Retina (tissue), 1 donor: Measurements from ENCODE around the gene C9orf50.

ENCODE experiments used
- DNase-seq: peaks from one replicate; pipeline ENCODE4 v3.0.0-alpha.2; 2016

The C9orf50 gene

DNA sequence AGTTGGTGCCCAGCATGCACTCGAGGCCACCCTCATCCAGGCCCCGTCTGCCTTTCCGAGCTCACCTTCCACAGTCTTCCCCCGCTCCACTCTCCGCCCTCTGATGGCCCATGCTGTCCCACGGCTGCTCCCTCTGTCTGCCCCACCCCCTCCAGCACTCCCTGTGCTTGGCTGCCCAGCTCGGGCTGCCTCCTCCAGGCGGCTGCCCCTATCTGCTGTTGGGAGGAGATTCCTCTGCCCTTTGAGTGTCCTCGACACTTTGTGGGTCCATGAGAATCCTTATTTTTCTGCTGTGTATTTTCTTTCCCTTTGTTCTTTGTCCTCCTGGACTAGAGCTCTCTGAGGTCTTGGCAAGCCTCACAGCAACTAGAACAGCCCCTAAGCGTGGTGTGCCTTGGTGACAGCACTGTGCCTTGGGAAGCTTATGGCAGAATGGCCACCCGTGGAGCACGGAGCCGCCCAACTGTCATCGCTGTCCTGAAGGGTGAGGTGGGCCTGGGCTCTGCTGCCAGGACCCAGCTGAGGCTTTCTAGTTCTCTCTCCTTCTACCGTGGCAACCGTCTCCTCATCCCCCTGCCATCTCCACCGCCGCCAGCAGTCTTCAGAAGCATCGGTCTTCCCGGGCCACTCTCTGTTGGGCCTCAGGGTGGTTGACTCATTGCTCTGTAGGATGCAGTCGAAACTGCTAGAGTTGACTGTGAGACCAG, 10.2 kb upstream of the C9orf50 start:
- DNase-seq = no peak

DNA sequence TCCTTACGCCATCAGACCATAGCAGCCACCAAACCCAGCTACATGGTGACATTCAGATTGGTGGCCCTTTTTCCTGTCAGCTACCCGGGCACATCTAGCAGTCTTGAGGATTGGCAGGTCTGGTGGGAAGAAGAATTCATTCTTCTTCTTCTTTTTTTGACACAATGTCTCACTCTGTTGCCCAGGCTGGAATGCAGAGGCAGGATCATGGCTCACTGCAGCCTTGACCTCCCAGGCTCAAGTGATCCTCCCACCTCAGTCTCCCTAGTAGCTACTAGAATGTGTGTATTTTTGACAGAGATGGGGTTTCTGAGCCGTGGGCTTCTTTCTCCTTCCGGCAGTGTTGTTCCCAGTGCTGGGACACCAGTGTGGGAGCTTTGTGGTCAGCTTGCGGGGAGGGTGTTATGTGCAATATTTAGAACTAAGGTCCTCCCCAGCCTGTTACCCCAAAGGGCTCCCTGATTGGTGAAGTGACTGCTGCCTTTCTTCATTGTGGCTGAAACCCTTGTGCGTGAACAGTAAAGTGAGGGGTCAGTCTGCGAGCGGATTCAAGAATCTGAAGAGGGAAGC, 8.4 kb upstream of the C9orf50 start:
- no peak for DNase-seq

DNA sequence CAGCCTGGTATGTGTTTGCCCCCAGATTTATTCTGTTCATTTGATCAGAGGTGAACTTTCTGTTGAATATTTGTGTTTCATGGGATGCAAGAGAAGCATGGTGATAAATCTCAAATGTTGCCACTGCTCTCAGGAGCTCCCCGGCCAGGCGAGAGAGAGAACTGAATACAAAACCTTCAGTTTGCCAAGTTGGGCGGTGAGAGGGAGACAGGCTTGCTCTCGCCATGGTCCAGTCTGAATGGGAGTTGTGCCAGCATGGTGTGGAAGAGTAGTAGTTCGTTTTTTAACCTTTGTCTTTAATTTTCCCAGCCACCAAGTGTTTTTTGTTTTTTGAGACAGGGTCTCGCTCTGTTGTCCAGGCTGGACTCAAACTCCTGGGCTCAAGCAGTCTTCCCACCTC, 7.8 kb upstream of the C9orf50 start:
- DNase-seq = no peak

DNA sequence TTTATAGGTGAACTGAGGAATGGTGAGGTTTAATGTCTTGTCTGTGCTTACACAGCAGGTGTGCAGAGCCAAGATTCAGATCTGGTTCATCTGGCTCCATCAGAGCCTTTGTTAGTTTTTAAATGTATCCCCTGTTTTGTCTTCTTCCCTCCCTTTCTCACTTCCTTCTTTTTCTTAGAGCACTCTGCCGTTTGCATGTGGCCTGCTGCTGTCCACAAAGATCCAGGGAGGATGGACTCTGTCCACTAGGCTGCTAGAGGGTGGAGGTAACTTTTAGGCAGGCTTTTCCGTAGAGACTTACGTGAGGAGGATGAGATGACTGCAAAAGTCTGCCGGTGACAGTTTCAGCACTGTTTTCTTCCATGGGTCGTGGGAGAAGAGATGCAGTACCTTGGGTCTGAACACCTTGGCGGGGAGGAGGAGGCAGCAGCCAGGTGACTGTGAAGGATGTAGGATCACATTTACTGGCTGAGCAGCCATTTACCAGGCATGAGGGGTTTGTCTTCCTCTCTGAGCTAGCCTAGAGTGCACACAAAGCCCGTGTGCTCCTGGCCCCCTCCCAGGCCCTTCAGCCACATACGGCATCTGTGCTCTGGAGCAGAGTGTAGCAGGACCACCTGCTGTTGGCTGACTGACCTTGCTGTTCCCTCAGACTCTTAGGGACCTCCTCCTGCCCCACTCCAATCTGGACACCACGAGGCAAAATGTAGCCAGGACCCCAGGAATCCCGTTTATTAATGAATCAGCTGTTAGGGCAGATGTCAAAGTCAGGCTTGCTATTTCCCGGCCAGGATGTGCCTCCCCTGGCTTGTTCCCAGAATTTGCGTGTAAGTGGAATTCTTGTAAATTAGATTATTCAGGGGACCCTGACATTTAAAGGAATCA, 6.9 kb upstream of the C9orf50 start:
- DNase-seq = no peak

DNA sequence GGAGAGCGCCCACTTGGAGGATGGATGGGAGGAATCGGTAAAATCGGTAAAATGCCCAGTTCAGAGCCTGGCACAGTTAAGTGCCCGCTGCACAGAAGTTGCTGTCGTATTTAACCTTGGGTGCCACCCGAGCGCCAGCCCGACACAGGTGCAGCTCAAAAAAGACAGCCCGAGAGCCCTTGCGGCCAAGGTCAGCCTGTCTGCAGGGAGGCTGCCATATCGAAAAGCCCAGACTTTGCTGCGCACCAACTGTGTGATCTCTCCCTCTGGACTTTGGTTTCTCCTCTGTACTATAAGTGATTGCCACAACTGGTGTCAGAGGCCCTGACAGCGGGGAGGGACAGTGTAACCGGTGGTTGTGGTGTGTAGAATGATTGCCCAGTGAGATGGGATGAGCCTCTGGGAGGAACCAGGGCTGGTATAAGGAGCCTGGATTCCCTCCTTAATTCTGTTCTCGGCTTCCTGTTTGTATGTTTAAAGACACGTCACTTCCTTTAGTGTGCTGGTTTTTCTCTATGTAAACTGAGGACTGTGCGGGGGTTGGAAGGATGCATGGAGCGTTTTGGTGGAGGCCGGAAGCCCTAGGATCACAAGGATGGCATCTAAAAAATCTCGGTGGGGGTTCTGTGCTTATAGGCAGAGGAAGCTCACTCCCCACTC, 5.9 kb upstream of the C9orf50 start:
- DNase-seq = no peak

DNA sequence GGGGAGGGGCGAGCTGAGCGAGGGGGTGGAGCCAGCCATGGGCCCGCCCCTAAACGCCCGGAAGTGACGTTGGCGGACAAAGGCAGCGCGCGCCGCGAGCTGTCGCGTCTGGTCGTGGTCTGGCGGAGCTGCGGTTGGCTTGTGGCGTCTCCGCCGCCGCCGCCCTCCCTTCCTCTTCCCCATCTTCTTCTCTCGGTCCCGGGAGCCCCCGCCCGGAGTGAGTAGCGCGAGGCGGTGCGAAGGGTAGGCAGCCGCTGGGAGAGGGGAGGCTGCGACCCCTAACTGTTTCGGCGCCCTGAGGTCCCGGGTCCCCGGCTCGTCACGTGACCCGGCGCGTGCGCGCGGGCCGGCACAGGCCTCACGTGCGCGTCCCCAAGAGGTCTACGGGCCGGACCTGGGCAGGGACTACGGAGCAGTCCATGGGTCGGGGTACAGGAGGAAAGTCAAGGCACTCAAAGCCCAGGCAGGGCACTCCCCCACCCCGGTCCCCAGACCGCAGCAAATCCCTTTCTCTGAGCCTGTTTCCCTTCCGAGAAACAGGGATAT, 5.3 kb upstream of the C9orf50 start, which contains the start of gene NTMT1:
NTMT1 (plus strand) TSS at position 85 of the 546 bp plus-strand sequence. CDS start 6,541 bp downstream, outside the sequence.
- DNase-seq = peak; percentile 98

DNA sequence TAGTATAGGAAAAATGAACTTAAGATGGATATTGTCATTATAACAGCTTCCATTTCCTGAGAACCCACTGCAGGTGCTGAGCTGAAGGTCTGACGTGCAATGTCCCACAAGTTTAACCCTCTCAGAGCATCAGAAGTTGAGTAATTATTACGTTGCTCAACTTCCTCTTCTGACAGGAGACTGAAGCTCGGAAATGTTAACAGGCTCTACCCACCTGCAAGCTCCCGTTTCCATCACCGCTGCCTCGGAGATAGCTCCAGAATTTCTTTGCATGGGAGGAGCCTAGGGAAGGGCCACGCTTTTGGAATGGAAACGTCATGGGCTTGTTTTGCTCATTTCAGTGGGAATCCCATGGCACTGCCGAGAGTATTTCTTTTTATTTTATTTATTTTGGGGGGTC, 4.0 kb upstream of the C9orf50 start:
- no peak for DNase-seq

DNA sequence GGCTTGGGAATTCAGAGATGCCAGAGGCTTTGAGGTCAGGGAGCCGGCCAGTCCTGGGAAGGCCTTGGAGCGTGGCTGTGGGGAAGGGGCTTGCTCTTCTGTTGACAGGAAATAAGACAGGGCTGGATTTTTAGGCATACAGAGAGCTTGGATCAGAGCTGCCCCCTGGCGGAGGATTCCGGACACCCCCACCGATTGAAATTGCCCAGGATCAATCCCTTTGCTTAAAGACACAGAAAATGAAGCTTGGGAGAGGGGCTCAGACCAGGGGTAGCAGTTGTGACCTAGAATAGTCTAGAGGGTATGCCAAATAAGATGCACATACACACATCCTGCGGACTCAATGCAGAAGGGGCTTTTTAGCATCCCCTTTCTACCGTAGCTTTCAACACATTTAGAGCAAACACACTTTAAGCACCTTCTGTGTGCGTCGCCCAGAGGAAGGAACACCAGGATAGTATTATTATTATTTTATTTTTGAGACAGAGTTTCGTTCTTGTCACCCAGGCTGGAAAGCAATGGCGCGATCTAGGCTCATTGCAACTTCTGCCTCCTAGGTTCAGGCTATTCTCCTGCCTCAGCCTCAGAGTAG, 3.4 kb upstream of the C9orf50 start:
- DNase-seq = peak; percentile 83

DNA sequence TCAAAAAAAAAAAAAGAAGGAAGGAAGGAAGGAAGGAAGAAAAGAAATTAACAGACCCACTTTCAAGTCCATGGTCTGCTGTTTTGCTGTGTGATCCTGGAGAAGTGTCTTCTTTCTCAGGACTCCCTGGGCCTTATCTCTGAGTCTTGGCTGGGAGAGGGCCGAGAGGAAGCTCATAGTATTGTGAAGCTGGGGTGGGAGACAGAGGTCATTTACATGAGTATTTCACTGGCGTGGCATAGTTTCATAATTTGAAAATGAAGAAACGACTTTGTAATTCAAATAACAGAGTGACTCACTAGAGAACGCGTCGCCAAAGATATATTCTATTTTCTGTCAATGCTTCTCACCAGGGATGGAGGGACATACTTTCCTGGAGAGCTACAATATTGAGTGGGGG, 2.4 kb upstream of the C9orf50 start:
- no peak for DNase-seq

DNA sequence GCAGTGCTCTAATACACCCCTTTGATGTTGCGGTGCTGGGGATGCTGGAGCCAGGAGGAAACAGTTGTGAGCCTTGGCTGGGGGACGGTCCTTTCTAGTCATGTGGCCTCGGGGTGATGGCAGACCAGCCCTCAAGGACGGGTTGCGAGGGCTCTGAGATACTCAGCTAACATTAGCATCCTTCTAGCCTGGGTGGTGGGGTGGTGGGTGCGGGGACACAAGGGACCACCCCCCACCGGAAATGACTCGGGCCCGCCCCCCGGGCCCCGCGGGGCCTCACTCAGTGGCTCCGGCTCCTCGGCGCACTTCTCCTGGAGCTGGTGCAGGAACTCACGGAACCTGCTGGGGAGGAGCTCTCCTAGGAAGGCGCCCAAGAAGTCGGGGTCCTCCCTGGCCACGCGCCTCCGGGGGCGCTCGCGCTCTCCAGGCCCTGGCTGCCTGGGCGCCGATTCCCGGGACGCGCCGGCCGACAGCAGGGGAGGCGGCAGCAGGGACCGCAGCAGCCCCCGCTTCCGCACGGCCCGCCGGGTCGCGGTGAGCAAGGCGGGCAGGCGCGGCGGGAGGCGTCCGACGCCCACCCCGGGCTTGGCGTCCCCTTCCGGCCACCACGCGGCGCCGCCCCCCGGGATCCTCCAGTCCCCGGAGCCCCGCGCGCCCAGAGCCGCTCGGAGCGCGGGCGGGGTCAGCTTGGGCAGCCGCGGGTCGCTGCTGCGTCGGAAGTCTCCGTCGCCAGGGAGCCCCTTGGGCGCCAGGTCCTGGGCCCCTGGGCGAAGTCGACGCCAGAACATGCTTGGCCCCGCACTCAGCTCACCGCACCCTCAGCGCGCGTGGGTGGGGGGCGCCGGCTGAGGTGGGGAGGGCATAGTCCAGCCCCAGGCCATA, 873 bp downstream of the C9orf50 start:
- peak; percentile 63 for DNase-seq

DNA sequence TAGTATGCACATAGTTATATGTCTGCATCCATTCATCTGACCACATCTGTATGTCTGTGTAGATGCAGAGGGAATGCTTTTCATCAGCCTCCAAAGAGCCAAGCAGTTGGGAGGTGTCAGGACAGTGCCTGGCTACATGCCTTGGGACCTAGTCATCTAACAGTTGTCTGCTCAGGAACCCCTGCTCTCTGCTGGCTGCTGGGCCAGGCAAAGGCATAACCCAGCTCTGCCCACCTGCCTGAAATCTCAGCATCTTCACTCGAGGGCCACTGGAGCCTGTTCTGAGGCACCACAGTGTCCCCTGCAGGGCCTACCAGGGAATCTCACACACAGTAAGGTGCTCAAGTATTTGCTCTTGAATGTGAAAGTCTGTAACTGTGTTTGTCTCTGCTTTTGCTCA, 3.7 kb downstream of the C9orf50 start:
- DNase-seq = no peak

DNA sequence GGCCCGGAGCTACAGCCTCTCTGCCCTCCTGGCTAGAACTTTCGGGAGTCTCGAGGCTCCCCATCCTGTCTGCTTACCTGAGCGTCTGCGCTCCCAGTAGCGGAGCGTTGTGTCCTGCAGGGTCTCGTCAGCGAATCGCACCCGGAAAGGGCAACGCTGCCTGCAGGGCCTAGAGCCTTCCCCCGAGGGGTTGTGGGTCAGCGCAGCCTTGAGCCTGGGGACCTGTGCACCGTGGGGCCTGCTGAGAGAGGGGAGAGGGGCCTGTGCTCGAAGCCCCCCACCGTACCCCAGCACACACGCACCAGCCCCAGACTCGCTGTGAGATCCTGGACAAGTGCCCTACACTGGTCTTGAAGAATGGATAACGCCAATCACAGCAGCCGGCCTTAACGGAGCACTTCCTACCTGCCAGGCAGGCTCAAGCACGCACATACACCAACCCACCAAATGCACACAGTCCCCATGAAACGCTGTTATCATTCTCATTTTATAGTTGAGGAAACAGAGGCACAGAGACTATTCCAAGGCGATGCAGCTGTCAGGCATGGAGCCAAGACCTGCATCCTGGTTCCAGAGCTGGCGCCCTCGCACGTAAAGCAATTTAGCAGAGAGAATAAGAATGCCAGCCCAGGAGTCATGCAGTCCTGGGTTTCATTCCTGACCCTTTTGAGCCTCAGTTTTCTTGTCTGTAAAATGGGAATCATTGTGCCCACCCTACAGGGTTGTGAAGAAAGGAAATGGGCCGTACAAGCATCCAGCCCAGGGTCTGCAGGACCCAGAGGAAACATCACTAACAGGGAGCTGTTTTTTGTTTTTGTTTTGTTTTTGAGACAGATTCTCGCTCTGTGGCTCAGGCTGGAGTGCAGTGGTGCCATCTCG, 5.3 kb downstream of the C9orf50 start:
- no peak for DNase-seq

DNA sequence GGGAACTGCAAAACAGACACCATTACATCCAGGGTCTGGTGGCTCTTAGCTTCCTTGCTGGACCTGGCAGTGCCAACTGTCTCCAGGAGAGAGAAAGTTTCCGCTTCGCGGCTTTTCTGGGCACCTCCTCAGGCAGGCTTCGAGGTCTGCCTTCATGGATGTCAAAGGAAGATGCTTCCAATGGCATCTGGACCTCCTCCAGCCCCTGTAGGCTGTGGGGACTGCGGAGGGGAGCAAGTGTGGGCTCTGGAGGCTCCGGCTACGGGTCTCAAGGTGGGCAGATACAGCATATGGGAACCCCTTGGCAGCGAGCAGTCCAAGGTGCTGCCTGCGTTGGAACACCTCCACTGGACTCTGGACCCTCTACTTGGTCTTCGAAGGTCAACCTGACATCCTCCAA, 6.0 kb downstream of the C9orf50 start:
- DNase-seq = no peak

DNA sequence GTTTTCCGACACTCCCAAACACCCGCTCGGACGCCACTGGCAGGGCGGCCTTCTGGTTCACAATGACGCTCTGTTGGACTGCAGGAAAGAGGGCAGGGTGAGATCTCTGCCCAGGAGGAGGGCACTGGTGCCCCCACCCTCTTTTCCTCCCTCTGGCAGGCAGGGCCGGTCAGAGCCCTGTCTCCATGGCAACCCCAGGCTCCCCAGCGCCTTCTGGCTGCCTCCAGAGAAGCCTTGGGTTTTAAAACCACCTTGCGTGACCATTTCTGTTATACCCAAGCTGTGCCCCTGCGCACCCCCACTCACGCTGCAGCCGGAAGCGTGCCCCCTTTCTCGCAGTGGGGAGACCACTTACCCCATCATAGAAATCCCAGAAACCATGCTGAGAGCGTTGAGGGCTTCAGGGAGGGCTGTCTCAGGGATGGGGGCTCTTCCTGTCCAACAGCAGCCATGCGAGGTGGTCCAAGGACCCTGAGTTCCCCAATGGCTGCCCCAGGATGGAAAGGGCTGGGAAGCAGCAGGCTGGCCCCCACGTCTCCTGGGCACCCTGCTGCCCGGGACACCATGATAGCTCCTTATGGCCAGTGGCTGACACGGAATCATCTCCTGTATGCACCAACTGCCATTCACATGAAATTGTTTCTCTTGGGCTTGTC, 7.3 kb downstream of the C9orf50 start:
- peak; percentile 85 for DNase-seq

DNA sequence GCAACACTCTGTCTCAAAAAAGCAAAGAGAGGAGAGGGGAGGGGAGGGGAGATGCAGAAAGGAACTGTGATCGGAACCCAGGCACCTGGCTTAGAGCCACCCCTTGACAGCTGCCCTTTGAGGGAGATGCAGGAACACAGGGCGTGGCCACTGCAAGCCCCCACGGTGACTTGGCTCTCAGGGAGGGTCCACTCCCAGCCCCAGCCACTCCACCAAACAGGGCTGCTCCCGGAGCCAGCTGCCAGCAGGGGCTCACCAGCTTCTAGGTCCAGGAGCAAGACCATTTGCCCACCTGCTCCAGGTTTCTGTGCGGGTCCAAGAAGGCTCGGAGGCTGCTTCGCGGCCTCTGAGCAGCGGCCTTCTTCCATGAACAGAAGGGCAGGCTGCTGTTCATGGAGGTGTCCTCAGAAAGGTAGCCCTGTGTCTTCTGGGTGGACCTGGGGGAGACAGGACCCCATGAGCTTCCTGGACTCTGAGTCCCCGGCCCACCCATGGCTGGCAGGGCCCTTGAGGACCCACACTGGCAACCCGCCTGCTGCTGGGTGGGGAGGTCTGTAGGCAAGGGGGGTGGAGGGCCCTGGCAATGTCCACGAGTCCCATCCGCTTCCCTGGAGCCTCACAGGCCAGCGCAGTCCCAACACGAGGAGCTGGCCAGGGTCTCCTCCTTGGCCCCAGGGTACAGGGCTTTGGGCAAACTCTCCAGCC, 7.9 kb downstream of the C9orf50 start:
- DNase-seq = no peak

DNA sequence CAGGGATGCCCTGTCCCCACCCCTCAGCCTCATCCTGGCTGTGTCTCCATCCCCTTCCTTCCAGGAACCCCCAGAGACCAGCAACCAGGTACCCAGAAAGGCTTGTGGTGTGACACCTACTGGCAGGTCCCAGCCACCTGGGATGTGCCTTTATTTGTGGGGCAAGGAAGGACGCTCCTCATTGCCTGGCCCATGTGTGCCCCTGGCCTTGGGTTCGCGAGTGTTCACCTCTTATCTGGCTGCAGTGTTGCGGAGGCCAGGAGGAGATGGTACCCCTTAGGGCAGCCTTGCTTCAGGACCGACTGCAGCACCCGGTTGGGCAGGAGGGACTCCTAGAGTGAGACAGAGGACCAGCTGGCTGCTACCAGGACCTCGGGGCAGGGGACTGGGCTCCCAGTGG, 8.8 kb downstream of the C9orf50 start:
- DNase-seq = no peak

DNA sequence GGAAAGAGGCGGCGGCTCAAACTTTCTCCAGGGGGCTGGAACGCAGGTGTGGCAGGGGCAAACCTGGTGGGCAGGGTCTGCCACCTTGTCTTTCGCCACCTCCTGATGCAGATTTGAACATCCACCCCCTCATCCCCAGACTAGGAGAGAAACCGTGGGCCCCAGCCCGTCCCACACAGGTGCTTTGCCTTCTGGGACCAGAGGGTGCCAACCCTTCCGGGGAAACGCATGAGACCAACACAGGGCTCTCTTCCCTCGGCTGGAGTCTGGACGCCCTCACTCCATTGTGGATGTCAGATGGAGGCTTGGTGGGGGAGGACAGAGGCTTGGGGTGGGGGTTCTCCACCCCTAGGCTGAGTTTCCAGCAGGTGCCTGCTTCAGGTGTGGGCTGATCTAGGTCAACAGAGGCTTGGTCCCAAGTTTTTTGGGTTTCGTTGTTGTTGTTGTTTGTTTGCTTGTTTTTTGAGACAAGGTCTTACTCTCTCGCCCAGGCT, 9.5 kb downstream of the C9orf50 start:
- no peak for DNase-seq

DNA sequence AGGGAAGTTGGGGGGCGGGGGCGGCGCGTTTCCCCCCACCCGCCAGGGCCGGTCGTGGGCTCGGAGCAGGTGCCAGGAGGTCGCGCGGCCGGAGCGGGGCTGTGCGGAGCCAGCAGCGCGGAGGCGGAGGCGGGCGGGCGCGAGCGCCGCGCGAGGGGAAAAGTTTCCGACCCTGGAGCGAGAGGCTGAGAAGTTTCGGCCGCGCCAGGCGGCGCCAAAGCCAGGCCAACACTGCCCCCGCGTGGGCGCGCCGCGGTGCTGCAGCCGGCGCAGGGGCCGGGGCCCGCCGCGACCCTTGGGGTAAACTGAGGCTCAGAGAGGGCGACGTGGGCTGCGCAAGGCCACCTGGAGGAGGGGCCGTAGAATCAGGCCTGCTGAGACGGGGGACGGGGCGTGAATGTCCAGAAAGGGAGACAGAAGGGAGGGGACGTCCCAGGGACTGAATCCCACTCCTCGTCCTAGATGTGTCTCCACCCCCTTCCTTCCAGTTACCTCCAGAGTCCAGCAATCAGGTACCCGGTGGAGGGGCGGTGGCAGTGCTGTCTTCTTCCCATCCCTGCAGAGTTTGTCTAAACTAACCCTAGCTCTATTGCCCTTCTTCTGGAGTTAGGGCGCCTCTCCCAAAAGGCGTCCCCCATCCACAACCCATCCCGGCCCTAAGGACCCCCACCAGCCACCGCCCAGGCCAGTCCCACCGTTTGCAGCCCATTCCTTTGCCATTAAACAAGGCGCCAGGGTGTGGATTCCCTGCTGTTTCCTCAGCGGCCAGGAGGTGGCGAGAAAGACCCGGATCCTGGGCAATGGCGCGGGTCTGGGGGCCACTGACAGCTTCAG, 10.2 kb downstream of the C9orf50 start:
- DNase-seq = peak; percentile 85
